ENCODE results near the gene UPF1.

GRCh38 chr19:18845961-18846360 lies 14.2 kb downstream of the UPF1 start:
- TF ChIP-seq CTCF (IDR thresholded peaks at IDR 0.05; ENCODE audit: low read length) (no peak), EZH2 (optimal IDR thresholded peaks at IDR 0.05; ENCODE audit: low read depth, low read length) (no peak), EZH2phosphoT487 (IDR thresholded peaks at IDR 0.05; ENCODE audit: low read length) (no peak)
